Fibroblast of lung (primary cell): ENCODE results near the gene OR4C6. TPM values are rescaled to one million over a fixed set of nuclear protein-coding genes. Genes with fewer than 3 reads are reported as not detected.

Experiments used
- DNase-seq, 2 donors: peaks; one replicate each; pipeline versions ENCODE4 v3.0.0 to v3.0.0-alpha.2; 2010; ENCODE audit warnings: low read depth in 2 of 2
- H2AFZ ChIP-seq: 2 replicates; pipeline ENCODE4 v1.5.1; 2012; ENCODE audit warnings: low read length, control low read depth, inconsistent platforms
- H3K27ac ChIP-seq: 2 replicates; pipeline ENCODE4 v1.5.1; 2011; ENCODE audit warnings: low read length, control low read depth; ENCODE audit not compliant: insufficient read depth
- H3K27me3 ChIP-seq: 2 replicates; pipeline ENCODE4 v1.5.1; 2011; ENCODE audit warnings: mild to moderate bottlenecking, low read length; ENCODE audit not compliant: control insufficient read depth, insufficient read depth
- H3K36me3 ChIP-seq: 2 replicates; pipeline ENCODE4 v1.5.1; 2011; ENCODE audit warnings: low read length; ENCODE audit not compliant: control insufficient read depth, insufficient read depth
- H3K4me1 ChIP-seq: 2 replicates; pipeline ENCODE4 v1.5.1; 2011; ENCODE audit warnings: low read length; ENCODE audit not compliant: control insufficient read depth, insufficient read depth; ENCODE audit errors: extremely low read depth
- H3K4me2 ChIP-seq: 2 replicates; pipeline ENCODE4 v1.5.1; 2011; ENCODE audit warnings: low read length, control low read depth; ENCODE audit not compliant: insufficient read depth; ENCODE audit errors: extremely low read depth
- H3K4me3 ChIP-seq, 4 experiments: fragments of 200-600 bp in 1 of 4; sonication (generic) in 1 of 4; replicated peaks in 1 of 4; 2 replicates each; pipeline ENCODE4 v1.5.1; 2011 to 2016; ENCODE audit warnings: low read length in 4 of 4, low read depth in 3 of 4, mild to moderate bottlenecking in 3 of 4, control low read depth in 2 of 4, inconsistent platforms in 1 of 4, mixed read lengths in 1 of 4; ENCODE audit not compliant: insufficient read depth in 1 of 4; ENCODE audit errors: control extremely low read depth in 1 of 4
- H3K79me2 ChIP-seq: 2 replicates; pipeline ENCODE4 v1.5.1; 2012; ENCODE audit warnings: mild to moderate bottlenecking, low read length, inconsistent platforms; ENCODE audit not compliant: control insufficient read depth, insufficient read depth
- H3K9ac ChIP-seq: 2 replicates; pipeline ENCODE4 v1.5.1; 2011; ENCODE audit warnings: mild to moderate bottlenecking, low read length, control low read depth; ENCODE audit not compliant: insufficient read depth
- H3K9me3 ChIP-seq: 2 replicates; pipeline ENCODE4 v1.5.1; 2012; ENCODE audit warnings: low read depth, low read length; ENCODE audit not compliant: control insufficient read depth, insufficient read depth
- H4K20me1 ChIP-seq: 2 replicates; pipeline ENCODE4 v1.5.1; 2011; ENCODE audit warnings: low read length; ENCODE audit not compliant: control insufficient read depth, insufficient read depth; ENCODE audit errors: extremely low read depth
- CTCF ChIP-seq, 2 donors: IDR thresholded peaks in 1 of 2; conservative IDR thresholded peaks in 1 of 2; 1 replicate in 1 of 2; 2 replicates in 1 of 2; pipeline ENCODE4 v1.5.1; 2011 to 2012; ENCODE audit warnings: low read length in 2 of 2, control low read depth in 1 of 2, inconsistent platforms in 1 of 2, low read depth in 1 of 2, mild to moderate bottlenecking in 1 of 2
- EZH2 ChIP-seq: IDR thresholded peaks from 2 replicates; pipeline ENCODE4 v1.5.1; 2012; ENCODE audit warnings: low read length, control low read depth, mild to moderate bottlenecking; ENCODE audit errors: missing control alignments
- polyA minus RNA-seq: library from RNA; depleted of rRNA, polyadenylated mRNA; stranded (reverse); fragments of >200 nt; gene quantifications from 2 replicates; pipeline ENCODE4 v1.2.3, GENCODE V29; 2011; ENCODE audit warnings: low replicate concordance
- polyA plus RNA-seq, 2 donors: library from polyadenylated mRNA; depleted of rRNA in 1 of 2; stranded (reverse) in 1 of 2; unstranded in 1 of 2; fragments of >200 nt; gene quantifications; 2 replicates each; pipeline ENCODE4 v1.2.1, GENCODE V29; 2011 to 2012; ENCODE audit warnings: missing spikeins in 1 of 2
- total RNA-seq: library from RNA; depleted of rRNA; stranded (reverse); fragments of >200 nt; gene quantifications from 2 replicates; pipeline ENCODE4 v1.2.1, GENCODE V29; 2014

The OR4C6 gene
- total RNA-seq (not detected in 2 replicates), polyA plus RNA-seq (not detected in 2 replicates), polyA minus RNA-seq (not detected in 2 replicates)
- polyA plus RNA-seq (2012) = not detected in 2 replicates

- Histone ChIP-seq H2AFZ (no peak within 1 kb of the TSS), H3K9ac (no peak within 1 kb of the TSS), H3K9me3 (no peaks in the 10 kb centered on the region), H4K20me1 (no peaks in the 10 kb centered on the region), H3K4me3 (no peak within 1 kb of the TSS), H3K27me3 (no peaks in the 10 kb centered on the region), H3K36me3 (no peaks in the 10 kb centered on the region), H3K27ac (no peak within 1 kb of the TSS), H3K79me2 (no peaks in the 10 kb centered on the region), H3K4me2 (no peak within 1 kb of the TSS), H3K4me1 (no peaks in the 10 kb centered on the region)
- TF ChIP-seq EZH2 (no peak), CTCF (conservative IDR thresholded peaks at IDR 0.05 in 1 of 2, IDR thresholded peaks at IDR 0.05 in 1 of 2; ENCODE audit: low read depth in 1 of 2, low read length in 2 of 2) (no peak)
- DNase-seq = no peak
Measured at GRCh38 chr11:55661901-55662300, at the start of gene OR4C6. TSS of gene OR4C6 (plus strand) at chr11:55662201. CDS start at chr11:55665167, 2,966 bp downstream.

GRCh38 chr11:55624531-55624930 lies 37.5 kb upstream of the OR4C6 start:
- Histone ChIP-seq H3K79me2 (no peaks in the 10 kb centered on the region), H3K27me3 (no peaks in the 10 kb centered on the region), H3K4me3 (no peak overlapping the region), H3K4me2 (no peak overlapping the region), H2AFZ (no peak overlapping the region), H3K27ac (no peak overlapping the region), H3K9me3 (no peaks in the 10 kb centered on the region), H4K20me1 (no peaks in the 10 kb centered on the region), H3K9ac (no peak overlapping the region), H3K36me3 (no peaks in the 10 kb centered on the region), H3K4me1 (no peaks in the 10 kb centered on the region)
- TF ChIP-seq CTCF (conservative IDR thresholded peaks at IDR 0.05 in 1 of 2, IDR thresholded peaks at IDR 0.05 in 1 of 2; ENCODE audit: low read depth in 1 of 2, low read length in 2 of 2) (no peak), EZH2 (no peak)
- DNase-seq = no peak

GRCh38 chr11:55634813-55635212 lies 27.2 kb upstream of the OR4C6 start, which contains the start of gene OR4P4:
TSS of gene OR4P4 (plus strand) at chr11:55635113.
- Histone ChIP-seq H3K9ac (no peak within 1 kb of the TSS), H3K79me2 (no peaks in the 10 kb centered on the region), H3K4me1 (no peaks in the 10 kb centered on the region), H2AFZ (no peak within 1 kb of the TSS), H4K20me1 (no peaks in the 10 kb centered on the region), H3K4me2 (no peak within 1 kb of the TSS), H3K27me3 (no peaks in the 10 kb centered on the region), H3K27ac (no peak within 1 kb of the TSS), H3K4me3 (no peak within 1 kb of the TSS), H3K9me3 (no peaks in the 10 kb centered on the region), H3K36me3 (no peaks in the 10 kb centered on the region)
- DNase-seq = no peak
- no peak for TF ChIP-seq EZH2
- no peak for TF ChIP-seq CTCF (conservative IDR thresholded peaks at IDR 0.05 in 1 of 2, IDR thresholded peaks at IDR 0.05 in 1 of 2; ENCODE audit: low read depth in 1 of 2, low read length in 2 of 2)
